Middle frontal gyrus (tissue), 1 donor: ENCODE results near the gene PDZK1.
"Not testable (repeated sequence)": the region's sequence is repeated elsewhere in the genome, so short reads cannot be mapped to it uniquely, and the experiment has no call there.

Source experiments
- DNase-seq: peaks from one replicate; pipeline ENCODE4 v3.0.0-alpha.2; 2015; ENCODE audit warnings: low spot score; ENCODE audit errors: extremely low spot score

The PDZK1 gene

GRCh38 chr1:145710291-145711027, 3.3 kb upstream of the PDZK1 start:
- DNase-seq = no peak

GRCh38 chr1:145708063-145708462, 895 bp upstream of the PDZK1 start:
- DNase-seq = no peak

GRCh38 chr1:145706086-145706664, 993 bp downstream of the PDZK1 start:
- no peak for DNase-seq

GRCh38 chr1:145705622-145706021, 1.5 kb downstream of the PDZK1 start:
- no peak for DNase-seq

- no peak for DNase-seq
These were observed 4.3 kb downstream of the PDZK1 start for GRCh38 chr1:145702826-145703225.

- no peak for DNase-seq
These were observed 5.1 kb downstream of the PDZK1 start for GRCh38 chr1:145702052-145702451.

GRCh38 chr1:145701306-145701862, 5.8 kb downstream of the PDZK1 start:
- no peak for DNase-seq

- no peak for DNase-seq
These were observed 10.6 kb downstream of the PDZK1 start for GRCh38 chr1:145696630-145696960.

- no peak for DNase-seq
These were observed 11.1 kb downstream of the PDZK1 start for GRCh38 chr1:145695821-145696629.

GRCh38 chr1:145692785-145693443, 14.3 kb downstream of the PDZK1 start:
- no peak for DNase-seq

GRCh38 chr1:145690587-145691558, 16.3 kb downstream of the PDZK1 start:
- no peak for DNase-seq

GRCh38 chr1:145689922-145690321, 17.2 kb downstream of the PDZK1 start:
- no peak for DNase-seq

GRCh38 chr1:145688924-145689323, 18.2 kb downstream of the PDZK1 start:
- no peak for DNase-seq

- DNase-seq = no peak
These were observed 18.8 kb downstream of the PDZK1 start for GRCh38 chr1:145688328-145688727.

GRCh38 chr1:145686078-145686477, 21.1 kb downstream of the PDZK1 start:
- not testable (repeated sequence) for DNase-seq

GRCh38 chr1:145684858-145685257, 22.3 kb downstream of the PDZK1 start:
- not testable (repeated sequence) for DNase-seq

- DNase-seq = not testable (repeated sequence)
These were observed 34.0 kb downstream of the PDZK1 start for GRCh38 chr1:145673217-145673616.

GRCh38 chr1:145670995-145671745, 36.0 kb downstream of the PDZK1 start:
- not testable (repeated sequence) for DNase-seq

GRCh38 chr1:145665015-145665414, 42.2 kb downstream of the PDZK1 start:
- not testable (repeated sequence) for DNase-seq

- not testable (repeated sequence) for DNase-seq
These were observed 44.7 kb downstream of the PDZK1 start for GRCh38 chr1:145662502-145662901.
